RPMI7951 (cell line): ENCODE data around the gene TMEM45B. TPM values are rescaled to one million over a fixed set of nuclear protein-coding genes. Genes with fewer than 3 reads are reported as not detected.
A peak's percentile ranks its signal among the peaks of the same experiment; 100 is the strongest.
"Not testable (repeated sequence)": the region's sequence is repeated elsewhere in the genome, so short reads cannot be mapped to it uniquely, and the experiment has no call there.

ENCODE experiments used
- DNase-seq: peaks from one replicate; pipeline ENCODE4 v3.0.0-alpha.2; 2012; ENCODE audit warnings: low read depth
- total RNA-seq: library from RNA; depleted of rRNA; stranded (reverse); fragments of >200 nt; shearing (Covaris generic); gene quantifications from 2 replicates; pipeline ENCODE4 v1.2.3, GENCODE V29; 2014; rRNA removed

TMEM45B gene
- total RNA-seq: not detected in 2 replicates

DNA sequence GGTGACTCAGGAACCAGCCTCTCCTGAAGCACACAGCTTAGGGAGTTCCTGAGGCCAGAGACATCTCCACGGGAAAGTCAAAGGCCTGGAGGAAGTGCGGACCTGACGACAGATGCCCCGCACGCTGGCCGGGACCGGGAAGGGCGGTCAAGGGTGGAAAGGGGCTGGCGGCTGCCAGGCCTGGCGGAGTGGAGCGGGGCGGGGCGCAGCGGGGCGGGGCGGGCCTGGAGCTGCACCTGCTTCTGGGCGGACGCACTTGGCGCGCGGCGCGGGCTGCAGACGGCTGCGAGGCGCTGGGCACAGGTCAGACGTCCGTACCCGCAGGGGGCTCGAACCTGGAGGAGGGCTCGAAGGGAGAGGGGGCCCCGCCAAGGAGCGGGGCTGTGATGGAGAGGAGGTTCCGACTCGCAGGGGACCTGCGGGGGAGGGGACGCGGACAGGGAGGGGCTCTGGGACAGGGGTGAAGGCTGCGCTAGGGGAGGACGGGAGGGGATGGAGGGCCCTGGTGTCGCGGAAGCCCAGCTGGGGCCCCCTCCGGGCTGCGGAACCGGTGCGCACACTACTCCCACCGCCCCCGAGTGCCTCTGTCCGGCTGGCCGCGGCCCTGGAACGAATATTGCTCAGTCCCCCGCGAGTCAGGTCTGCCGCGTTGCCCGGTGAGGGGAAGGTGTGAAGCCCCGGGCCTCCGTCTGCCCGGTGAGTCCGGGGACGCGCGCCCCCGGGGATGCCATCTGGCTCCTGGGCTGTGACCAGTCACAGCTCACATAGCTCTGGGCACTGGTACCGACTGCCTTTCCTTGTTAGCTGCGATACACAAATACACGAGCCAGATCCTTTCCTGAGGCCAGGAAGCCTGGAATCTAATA, at the start of gene TMEM45B:
Gene TMEM45B (plus strand): TSS at position 253 of the 866 bp plus-strand sequence. CDS start 36,635 bp downstream, outside the sequence.
- no peak for DNase-seq

DNA sequence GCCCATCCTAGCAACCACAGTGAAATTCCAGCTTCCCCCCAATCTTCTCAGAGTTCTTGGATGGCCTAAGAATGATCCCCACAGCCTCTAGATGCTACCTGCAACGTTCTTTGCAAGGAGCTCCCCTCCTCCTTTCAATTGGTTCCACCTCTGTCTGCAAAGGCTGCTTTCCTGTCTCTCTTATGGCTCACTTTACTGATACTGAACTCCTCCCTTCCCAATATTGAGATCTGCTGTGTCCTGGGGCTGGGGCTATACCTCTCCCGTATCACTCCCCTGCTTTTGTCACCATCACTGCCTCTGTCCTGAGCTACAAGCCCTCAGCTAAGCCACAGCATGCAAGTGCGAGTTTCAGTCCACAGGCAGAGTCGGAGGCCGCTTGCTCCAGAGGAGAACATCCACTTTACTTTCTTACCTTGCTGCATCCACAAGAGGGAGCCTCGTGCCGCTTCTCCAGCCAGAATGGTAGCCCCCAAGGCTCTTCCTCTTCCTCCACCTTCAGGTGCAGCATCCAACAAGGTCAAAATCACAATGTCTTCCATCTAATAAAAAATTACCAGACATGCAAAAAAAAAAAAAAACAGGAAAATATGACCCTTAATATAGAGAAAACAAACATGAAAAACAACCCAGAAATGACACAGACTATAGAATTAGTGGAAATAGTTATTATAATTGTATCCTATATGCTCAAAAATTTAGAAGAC, 48.6 kb upstream of the TMEM45B start:
- DNase-seq: peak; percentile 29

DNA sequence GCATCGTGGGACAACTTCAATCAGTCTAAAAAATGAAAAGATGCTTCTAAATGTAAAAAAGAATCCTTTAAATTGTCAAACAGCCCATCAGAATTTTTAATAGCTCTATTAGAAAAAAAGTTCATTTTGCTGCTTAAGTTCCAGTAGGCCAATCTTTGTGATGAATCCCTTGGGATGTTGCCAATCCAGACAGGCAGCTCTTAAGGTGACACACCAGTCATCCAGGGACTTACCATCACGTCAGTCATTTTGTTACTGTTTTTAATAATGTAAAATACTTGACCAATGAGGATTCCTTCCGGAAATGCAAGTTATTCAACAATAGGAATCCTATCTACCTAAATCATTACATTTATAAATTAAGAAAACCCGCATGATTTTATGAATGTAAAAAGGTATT, 47.8 kb upstream of the TMEM45B start:
- DNase-seq: no peak

DNA sequence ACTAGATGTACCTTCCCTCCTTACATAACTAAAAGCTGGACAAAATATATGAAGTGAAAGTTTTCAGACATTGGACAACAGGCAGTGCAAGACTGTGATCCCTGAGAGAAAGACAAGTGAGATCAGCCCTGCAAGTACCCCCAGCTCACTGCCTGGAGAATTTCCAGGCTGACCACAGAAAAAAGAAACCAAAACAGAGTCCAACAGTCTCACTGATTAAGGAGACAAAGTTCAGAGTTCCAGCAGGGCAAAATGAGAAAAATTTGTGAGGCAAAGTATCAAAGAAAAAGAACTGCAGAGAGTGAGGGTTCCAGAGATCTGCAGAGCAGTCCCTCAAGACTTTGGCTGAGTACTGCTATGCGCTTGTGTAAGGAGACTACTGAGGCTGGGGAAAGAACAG, 47.3 kb upstream of the TMEM45B start:
- peak; percentile 24 for DNase-seq

DNA sequence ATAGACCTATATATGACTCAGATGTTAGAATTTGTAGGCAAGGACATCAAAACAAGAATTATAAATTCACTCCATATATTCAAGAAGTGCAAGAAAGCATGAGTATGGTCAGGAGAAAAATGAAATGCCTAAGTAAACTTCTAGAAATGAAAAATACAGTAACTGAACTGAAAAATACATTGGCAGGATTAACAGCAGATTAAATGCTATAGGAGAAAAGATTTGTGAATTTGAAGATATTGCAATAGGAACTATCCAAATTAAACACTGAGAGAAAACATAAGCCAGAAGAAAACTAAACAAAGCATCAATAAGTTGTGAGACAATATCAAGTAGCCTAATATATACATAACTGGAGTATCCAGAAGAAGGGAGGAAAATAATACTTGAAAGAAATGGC, 46.6 kb upstream of the TMEM45B start:
- no peak for DNase-seq

DNA sequence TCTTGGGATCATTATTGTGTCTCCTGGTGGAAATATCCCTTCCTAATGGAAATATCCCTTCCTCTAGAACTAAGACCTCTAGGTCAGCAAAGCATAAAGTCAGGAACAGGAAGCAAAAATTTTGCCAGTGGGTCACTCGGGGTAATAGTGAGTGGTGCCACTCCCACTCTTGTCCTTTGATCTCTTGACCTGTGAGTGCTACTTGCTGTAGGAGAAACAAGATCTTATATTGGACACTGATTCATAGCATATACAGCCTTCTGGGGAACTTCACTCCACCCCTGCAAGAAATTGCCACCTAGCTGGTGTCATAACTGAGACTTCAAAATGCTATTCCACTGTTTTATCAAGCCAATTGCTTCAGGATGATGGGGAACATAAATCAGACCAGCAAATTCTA, 44.7 kb upstream of the TMEM45B start:
- no peak for DNase-seq

DNA sequence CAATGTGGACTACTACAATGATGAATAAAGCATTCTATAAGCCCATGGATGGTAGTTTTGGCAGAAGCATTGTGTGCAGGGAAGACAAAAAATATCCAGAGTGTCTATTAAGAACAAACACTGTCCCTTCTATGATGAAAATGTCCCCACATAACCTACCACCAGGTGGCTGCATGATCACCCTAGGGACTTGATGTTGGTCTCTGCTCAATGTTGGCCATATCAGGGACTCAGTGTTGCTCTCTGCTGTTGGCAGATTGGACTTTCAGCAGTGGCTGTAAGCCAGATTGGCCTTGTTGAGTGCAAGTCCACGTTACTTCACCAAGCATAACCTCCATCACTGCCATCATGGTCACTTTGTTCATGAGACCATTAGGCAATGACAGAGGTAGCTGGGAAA, 44.2 kb upstream of the TMEM45B start:
- not testable (repeated sequence) for DNase-seq

DNA sequence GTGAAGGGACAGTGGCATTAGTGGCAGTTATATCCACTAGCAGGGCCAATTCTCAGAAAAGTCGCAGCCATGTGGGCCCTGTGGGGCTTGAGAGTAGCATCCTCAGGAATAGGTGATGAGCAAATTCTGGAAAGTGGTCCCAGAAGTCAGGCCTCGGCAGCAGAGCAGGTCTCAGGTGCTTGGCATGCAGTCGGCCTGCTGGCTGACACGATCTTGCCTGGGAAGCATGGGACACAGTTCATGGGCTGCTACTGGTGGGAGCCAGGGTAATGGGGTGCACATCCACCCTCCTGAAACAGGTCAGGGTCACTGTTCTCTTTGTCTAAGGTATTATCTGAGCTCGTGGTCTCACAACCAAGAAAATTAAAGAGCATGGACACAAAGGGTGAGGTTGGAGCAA, 36.8 kb upstream of the TMEM45B start:
- no peak for DNase-seq

DNA sequence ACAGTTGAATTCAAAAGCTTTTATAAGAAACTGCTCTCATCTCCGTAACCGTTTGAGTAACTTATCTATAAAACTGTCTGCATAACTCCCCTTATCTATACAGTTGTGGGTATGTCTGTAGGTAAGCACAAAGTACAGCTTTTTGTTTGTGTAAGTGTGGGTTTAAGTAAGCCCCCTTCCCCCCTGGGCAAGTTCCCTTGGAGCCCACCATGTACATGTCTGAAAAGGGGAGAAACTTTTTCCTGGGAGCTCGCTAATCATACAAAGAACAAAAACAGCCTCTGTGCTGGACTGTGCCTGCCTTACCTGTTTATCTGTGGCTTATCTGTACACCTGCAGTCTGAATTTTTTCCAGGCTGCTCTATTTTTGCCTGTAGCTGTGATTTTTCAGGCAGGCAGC, 36.3 kb upstream of the TMEM45B start:
- no peak for DNase-seq

DNA sequence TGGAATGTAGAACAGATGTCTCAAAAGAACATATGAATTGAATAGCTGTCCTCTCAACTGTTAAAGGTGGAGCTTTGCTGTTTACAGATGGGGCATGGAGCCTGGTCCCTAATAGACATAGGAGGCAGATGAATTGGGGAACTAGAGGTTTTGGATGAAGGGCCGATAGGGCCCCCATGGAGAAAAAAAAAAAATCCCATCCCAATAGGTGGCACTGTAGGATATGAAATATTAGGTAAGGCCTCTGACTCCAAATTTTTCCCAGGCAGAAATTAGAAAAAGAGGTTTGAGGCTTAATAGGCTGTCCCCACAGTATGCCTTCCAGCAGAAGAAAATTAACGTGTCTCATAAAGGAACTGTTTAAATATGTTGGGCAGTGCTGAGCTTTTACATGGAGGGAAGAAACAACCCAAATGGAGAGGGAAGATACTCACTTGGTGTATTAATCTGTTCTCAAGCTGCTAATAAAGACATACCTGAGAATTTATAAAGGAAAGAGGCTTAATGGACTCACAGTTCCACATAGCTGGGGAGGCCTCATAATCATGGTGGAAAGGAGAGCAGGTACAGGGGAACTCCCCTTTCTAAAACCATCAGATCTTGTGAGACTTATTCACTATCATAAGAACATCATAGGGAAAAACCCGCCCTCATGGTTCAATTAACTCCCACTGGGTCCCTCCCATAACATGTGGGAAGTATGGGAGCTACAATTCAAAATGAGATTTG, 30.1 kb upstream of the TMEM45B start:
- DNase-seq: peak; percentile 27

DNA sequence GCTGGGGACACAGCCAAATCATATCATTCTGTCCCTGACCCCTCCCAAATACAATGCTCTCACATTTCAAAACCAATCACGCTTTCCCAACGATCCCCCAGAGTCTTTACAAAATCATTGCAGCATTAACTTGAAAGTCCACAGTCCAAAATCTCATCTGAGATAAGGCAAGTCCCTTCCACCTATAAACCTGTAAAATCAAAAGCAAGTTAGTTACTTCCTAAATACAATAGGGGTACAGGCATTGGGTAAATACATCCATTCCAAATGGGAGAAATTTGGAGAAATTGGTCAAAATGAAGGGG, 29.6 kb upstream of the TMEM45B start:
- not testable (repeated sequence) for DNase-seq

DNA sequence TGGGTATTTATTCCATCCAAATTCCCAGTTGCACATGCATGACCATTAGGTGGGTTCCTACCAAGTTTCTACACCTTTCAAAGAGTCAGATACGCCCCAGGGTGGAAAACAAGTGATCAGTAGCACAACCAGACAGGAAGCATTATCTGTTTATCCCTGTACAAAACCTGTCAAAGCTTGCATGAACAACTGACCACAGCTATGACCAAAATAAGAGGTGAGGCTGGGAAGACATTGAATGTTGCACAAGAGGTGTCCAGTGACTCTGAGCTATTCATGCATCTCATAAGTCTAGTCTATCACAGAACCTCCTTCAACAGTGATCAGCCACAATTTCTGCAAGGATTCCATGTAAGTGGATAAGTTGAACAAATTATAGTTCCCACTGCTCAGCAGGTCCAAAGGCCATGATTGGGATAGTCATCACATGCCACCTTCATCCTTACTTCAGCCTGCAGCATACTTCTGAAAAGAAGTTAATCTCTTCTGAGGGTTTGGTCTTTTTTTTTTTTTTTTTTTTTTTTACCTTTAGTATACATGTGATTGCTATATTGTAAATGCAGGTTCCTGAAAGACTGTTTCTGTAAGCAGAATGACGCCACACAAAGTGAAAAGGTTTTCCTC, 28.0 kb upstream of the TMEM45B start:
- DNase-seq: no peak

DNA sequence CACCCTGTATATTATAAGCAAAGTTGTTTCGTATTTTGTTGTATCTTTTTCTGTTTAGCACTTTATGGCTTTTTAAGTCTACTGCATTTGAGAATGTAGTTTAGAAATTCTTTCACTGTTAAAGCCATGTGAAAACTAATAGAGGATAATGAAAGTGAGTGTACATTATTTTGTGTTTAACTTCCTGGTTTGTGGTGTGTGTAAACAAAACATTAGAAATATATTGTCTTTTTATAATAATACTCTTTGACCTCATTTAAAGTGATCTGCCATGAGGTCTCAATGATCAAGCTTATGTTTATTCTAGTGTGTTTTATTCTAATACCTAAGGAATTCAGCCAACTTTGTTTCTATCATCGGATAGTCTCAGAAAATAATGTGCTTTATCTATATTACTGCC, 27.4 kb upstream of the TMEM45B start:
- no peak for DNase-seq

DNA sequence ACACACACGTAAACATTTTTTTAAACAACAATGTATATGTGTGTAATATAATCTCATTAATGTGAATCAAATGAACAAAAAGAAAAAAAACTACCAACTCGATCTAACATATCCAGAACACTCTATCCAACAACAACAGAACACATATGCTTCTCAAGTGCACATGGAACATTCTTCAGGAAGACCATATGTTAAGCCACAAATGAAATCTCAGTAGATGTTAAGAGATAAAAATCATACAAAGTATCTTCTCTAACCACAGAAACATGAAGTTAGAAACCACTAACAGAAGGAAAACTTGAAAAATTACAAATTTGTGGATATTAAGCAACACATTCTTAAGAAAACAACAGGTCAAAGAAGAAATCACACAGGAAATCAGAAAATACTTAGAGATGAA, 25.5 kb upstream of the TMEM45B start:
- DNase-seq: no peak

DNA sequence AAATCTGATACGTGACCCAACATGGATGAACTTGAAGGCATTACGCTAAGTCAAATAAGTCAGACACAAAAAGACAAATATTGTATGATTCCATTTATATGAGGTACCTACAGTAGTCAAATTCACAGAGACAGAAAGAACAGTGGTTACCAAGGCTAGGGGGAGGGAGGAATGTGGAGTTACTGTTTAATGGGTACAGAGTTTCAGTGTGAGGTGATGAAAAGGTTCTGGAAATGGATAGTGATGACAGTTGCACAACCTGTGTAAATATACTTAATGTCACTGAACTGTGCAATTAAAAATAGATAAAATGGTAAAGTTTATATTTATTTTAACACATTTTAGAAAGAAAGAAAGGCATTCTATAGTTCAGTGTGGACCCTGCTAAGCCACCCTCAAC, 24.1 kb upstream of the TMEM45B start:
- DNase-seq: no peak

DNA sequence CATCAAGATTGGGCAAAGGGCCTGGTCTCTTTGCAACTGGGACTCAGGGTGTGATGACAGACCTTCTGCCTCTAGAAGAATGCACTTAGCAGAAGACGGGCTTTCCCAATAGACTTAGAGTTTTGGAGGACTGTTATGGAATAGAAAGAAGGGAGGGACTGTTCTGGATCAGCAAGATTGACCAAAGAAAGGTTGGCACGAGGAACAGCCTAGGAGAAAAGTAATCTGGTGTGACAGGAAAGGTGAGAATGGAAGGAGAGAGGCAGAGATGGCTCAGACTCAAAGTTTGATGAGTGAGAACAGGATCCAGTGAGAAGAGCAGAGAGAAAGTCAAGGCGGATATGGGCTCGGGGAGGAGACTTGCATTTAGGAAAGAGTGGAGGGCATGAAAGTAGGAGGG, 23.0 kb upstream of the TMEM45B start:
- DNase-seq: no peak

DNA sequence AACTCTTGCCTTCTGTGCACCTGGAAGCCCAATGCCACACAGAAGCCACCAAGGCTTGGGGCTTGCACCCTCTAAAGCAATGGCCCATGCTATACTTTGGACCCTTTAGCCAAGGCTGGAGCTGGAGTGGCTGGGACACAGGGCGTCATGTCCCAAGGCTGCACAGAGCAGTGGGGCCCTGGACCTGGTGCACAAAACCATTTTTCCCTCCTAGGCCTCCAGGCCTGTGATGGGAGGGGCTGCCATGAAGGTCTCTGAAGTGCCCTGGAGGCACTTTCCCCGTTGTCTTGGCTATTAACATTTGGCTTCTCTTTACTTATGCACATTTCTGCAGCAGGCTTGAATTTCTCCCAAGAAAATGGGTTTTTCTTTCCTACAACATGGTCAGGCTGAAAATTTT, 20.6 kb upstream of the TMEM45B start:
- DNase-seq: no peak

DNA sequence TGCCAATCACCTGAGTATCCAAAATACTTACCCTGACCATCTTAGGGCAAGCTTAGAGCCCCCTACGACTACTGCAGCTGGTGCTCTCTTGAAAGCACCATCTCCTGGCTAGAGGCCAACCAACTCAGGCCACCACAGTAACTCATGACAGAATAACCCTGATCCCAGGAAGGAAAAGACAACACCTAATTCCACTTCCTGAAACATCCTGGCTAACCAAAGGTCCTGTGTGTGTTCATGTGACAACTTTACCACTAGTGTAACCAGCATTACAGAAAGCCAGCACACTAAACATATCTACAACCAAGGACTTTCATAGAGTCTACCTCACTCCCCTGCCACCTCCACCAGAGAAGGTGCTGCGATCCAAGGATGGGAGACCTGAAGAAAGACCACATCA, 17.4 kb upstream of the TMEM45B start:
- DNase-seq: no peak

DNA sequence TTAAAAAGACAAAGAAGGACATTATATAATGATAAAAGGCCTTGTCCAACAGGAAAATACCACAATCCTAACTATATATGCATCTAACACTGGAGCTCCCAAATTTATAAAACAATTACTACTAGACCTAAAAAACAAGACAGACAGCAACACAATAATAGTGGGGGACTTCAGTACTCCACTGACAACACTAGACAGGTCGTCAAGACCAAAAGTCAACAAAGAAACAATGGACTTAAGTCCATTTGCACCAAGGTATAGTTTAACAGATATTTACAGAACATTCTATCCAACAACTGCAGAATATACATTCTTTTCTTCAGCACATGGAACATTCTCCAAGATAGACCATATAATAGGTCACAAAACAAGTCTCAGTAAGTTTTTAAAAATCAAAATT, 15.5 kb upstream of the TMEM45B start:
- not testable (repeated sequence) for DNase-seq

DNA sequence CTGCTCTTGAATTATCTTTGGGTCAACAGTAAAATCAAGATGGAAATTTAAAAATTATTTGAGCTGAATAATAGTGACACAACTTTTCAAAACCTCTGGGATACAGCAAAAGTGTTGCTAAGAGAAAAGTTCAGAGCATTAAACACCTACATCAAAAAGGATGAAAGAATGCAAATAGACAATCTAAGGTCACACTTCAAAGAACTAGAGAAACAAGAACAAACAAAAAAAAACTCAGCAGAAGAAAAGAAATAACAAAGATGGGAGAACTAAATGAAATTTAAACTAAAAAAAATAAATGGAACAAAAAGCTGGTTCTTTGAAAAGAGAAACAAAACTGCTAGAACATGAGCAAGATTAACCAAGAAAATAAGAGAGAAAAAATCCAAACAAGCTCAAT, 15.0 kb upstream of the TMEM45B start:
- no peak for DNase-seq

DNA sequence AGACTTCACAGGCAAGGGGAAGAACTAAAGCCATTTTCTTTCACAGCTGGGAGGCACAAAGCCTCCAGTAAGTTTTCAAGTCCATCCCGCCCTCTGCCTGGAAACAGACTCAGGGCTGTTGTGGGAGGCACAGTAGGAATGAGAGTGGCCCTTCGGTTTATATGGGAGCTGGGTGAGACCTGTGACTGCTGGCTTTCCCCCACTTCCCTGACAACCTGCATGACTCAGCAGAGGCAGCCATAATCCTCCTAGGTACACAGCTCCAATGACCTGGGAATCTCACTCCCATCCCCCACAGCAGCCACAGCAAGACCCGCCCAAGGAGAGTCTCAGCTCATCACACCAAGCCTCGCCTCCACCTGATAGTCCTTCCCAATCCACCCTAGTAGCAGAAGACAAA, 12.1 kb upstream of the TMEM45B start:
- DNase-seq: no peak

DNA sequence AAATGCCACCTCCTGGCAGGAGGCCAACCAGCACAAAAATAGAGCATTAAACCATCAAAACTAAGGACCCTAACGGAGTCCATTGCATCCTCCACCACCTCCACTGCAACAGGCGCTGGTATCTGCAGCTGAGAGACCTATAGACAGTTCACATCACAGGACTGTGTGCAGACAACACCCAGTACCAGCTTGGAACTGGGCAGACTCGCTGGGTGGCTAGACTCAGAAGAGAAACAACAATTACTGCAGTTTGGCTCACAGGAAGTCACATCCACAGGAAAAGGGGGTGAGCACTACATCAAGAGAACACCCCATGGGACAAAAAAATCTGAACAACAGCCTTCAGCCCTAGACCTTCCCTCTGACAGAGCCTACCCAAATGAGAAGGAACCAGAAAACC, 11.6 kb upstream of the TMEM45B start:
- DNase-seq: no peak
